Panc1 (cell line): ENCODE results near the gene GNAT1. TPM values are rescaled to one million over a fixed set of nuclear protein-coding genes. Genes with fewer than 3 reads are reported as not detected.
A peak's percentile ranks its signal among the peaks of the same experiment; 100 is the strongest.

Experiments used
- ATAC-seq: fragments of 200-7000 bp; cut with Tn5 transposase; 2 replicates; pipeline ENCODE4 v1.9.1; 2020; ENCODE audit warnings: mild to moderate bottlenecking, moderate library complexity
- BruUV-seq: library from RNA; stranded (reverse); fragments of 400-500 nt; replicated peaks from 2 replicates; lab custom pipeline; 2021; lab: Mats Ljungman, UMichigan
- CTCF ChIA-PET: fragments of 300-600 bp; sonication (Branson Sonifier 250); formaldehyde crosslinking; loops from one replicate; lab custom pipeline; 2022; ENCODE audit warnings: antibody characterized with exemption; lab: Charles Lee
- POLR2A ChIA-PET: fragments of 300-600 bp; sonication (Branson Sonifier 250); formaldehyde crosslinking; loops from one replicate; lab custom pipeline; 2022; ENCODE audit warnings: antibody characterized with exemption; lab: Charles Lee
- DNase-seq: peaks from one replicate; pipeline ENCODE4 v3.0.0-alpha.2; 2010; ENCODE audit warnings: low read depth, low spot score
- H3K27ac ChIP-seq: 2 replicates; pipeline ENCODE4 v1.5.1; 2011; ENCODE audit warnings: mild to moderate bottlenecking, low read length, inconsistent platforms
- H3K27me3 ChIP-seq: fragments of 200-500 bp; sonication (Bioruptor generic); 2 replicates; pipeline ENCODE4 v1.6.0; 2014; ENCODE audit warnings: low read length, inconsistent platforms; ENCODE audit not compliant: control insufficient read depth, insufficient read depth
- H3K36me3 ChIP-seq: fragments of 200-500 bp; sonication (Bioruptor generic); 2 replicates; pipeline ENCODE4 v1.5.1; 2014; ENCODE audit warnings: inconsistent platforms, mild to moderate bottlenecking, low read length, moderate library complexity; ENCODE audit not compliant: control insufficient read depth, insufficient read depth
- H3K4me1 ChIP-seq: 2 replicates; pipeline ENCODE4 v1.5.1; 2011; ENCODE audit warnings: inconsistent platforms, mild to moderate bottlenecking, low read length, moderate library complexity; ENCODE audit not compliant: control insufficient read depth, insufficient read depth
- H3K4me3 ChIP-seq, 2 experiments: 2 replicates each; pipeline ENCODE4 v1.5.1; 2011 to 2012; ENCODE audit warnings: low read depth in 2 of 2, low read length in 2 of 2, mild to moderate bottlenecking in 2 of 2, inconsistent platforms in 1 of 2, moderate library complexity in 1 of 2
- H3K9me3 ChIP-seq: fragments of 200-500 bp; sonication (Bioruptor generic); 2 replicates; pipeline ENCODE4 v1.5.1; 2014; ENCODE audit warnings: low read depth, mild to moderate bottlenecking, inconsistent platforms, low read length, moderate library complexity; ENCODE audit not compliant: control insufficient read depth, insufficient read depth
- CTCF ChIP-seq: fragments of 450-650 bp; IDR thresholded peaks from 2 replicates; pipeline ENCODE4 v1.5.1; 2017; ENCODE audit warnings: mild to moderate bottlenecking
- POLR2AphosphoS5 ChIP-seq: IDR thresholded peaks from 2 replicates; pipeline ENCODE4 v1.6.1; 2012; ENCODE audit warnings: mild to moderate bottlenecking, low read depth, low read length, moderate library complexity
- REST ChIP-seq, 2 experiments: IDR thresholded peaks; 2 replicates each; pipeline ENCODE4 v1.6.1; 2011 to 2012; ENCODE audit warnings: low read depth in 2 of 2, control low read depth in 1 of 2, low read length in 1 of 2, mild to moderate bottlenecking in 1 of 2, moderate library complexity in 1 of 2; ENCODE audit not compliant: insufficient read depth in 1 of 2
- SIN3A ChIP-seq: IDR thresholded peaks from 2 replicates; pipeline ENCODE4 v1.6.1; 2012; ENCODE audit warnings: low read depth, mild to moderate bottlenecking, low read length, moderate library complexity, borderline replicate concordance; ENCODE audit not compliant: insufficient read depth
- TCF7L2 ChIP-seq: IDR thresholded peaks from 2 replicates; pipeline ENCODE4 v1.6.1; 2011; ENCODE audit warnings: mild to moderate bottlenecking, low read depth, low read length, inconsistent platforms
- in situ Hi-C: cut with HindIII; loops from 2 replicates; pipeline ENCODE4 v1.10.0; 2016; ENCODE audit warnings: low sequenced_read_pairs, low pct_unique_long_range_greater_than_20kb
- intact Hi-C: fragments of 100-400 bp; cut with micrococcal nuclease; formaldehyde crosslinking; loops from one replicate; pipeline ENCODE4 v1.10.0; 2022; ENCODE audit not compliant: unreplicated experiment
- total RNA-seq: library from RNA; stranded (reverse); gene quantifications from one replicate; pipeline ENCODE4 v1.2.1, GENCODE V29; 2021; ENCODE audit not compliant: unreplicated experiment

The GNAT1 gene
- total RNA-seq, 1 experiment from 2014 or later = not detected

GRCh38 chr3:50203809-50204803, 12.7 kb downstream of the GNAT1 start:
- no peaks in the 10 kb centered on the region for H3K36me3 ChIP-seq
- CTCF ChIA-PET = interaction anchor here (0.8 to 1.6 kb wide), 2 partner anchors 71 to 82 kb away, joined by 3 read pairs; no protein-coding TSS in a partner anchor
- H3K4me3 ChIP-seq = no peak overlapping the region
- no peak overlapping the region for H3K27ac ChIP-seq
- TF ChIP-seq REST (IDR thresholded peaks at IDR 0.05; ENCODE audit: insufficient read depth in 1 of 2, low read depth in 2 of 2, low read length in 1 of 2) (no peak), SIN3A (no peak), POLR2AphosphoS5 (no peak), TCF7L2 (no peak), CTCF (no peak)
- no peak for DNase-seq
- in situ Hi-C loops (no loop called here), intact Hi-C loops (no loop called here)
- no peak for ATAC-seq
- BruUV-seq = no TSS peak
- POLR2A ChIA-PET = interaction anchor here (0.6 kb wide), 1 partner anchor 31 kb away, joined by 3 read pairs; no protein-coding TSS in a partner anchor
- no peaks in the 10 kb centered on the region for H3K27me3 ChIP-seq
- H3K9me3 ChIP-seq = no peaks in the 10 kb centered on the region
- no peaks in the 10 kb centered on the region; the same call in 1 of the 2 replicates for H3K4me1 ChIP-seq

GRCh38 chr3:50204804-50205412, 13.5 kb downstream of the GNAT1 start, which contains the start of gene SLC38A3:
Gene SLC38A3, plus strand, starts transcription at chr3:50205271. Its CDS starts 8,929 bp downstream, at chr3:50214200.
- in situ Hi-C loops (no loop called here), intact Hi-C loops (no loop called here)
- TF ChIP-seq CTCF = no peak
- TF ChIP-seq SIN3A = no peak
- no peak for TF ChIP-seq REST (IDR thresholded peaks at IDR 0.05; ENCODE audit: insufficient read depth in 1 of 2, low read depth in 2 of 2, low read length in 1 of 2)
- TF ChIP-seq POLR2AphosphoS5 = no peak
- TF ChIP-seq TCF7L2 = no peak
- no TSS peak for BruUV-seq
- Histone ChIP-seq H3K27ac (no peak within 1 kb of the TSS), H3K9me3 (no peaks in the 10 kb centered on the region), H3K4me3 (peak within 1 kb of the TSS; percentile 20 to 41), H3K27me3 (no peaks in the 10 kb centered on the region), H3K4me1 (no peaks in the 10 kb centered on the region; the same call in 1 of the 2 replicates), H3K36me3 (no peaks in the 10 kb centered on the region)
- ChIA-PET POLR2A (no interaction called here), CTCF (no interaction called here)
- ATAC-seq (peak; percentile 56), DNase-seq (no peak)
